H1 (cell line): ENCODE data around the gene LLGL1. TPM values are rescaled to one million over a fixed set of nuclear protein-coding genes. Genes with fewer than 3 reads are reported as not detected.

ENCODE experiments used
- BRCA1 ChIP-seq: IDR thresholded peaks from 2 replicates; pipeline ENCODE4 v1.6.1; 2012; ENCODE audit warnings: low read depth, low read length, improper control_type of control experiment
- GTF2F1 ChIP-seq: IDR thresholded peaks from 2 replicates; pipeline ENCODE4 v1.6.1; 2012; ENCODE audit warnings: low read depth, low read length, improper control_type of control experiment, borderline replicate concordance
- KDM4A ChIP-seq: IDR thresholded peaks from one replicate; pipeline ENCODE4 v1.7.1; 2012; ENCODE audit warnings: low read depth, mild to moderate bottlenecking, moderate library complexity, low read length, inconsistent platforms; ENCODE audit not compliant: severe bottlenecking
- NRF1 ChIP-seq: IDR thresholded peaks from 2 replicates; pipeline ENCODE4 v1.6.1; 2011; ENCODE audit warnings: mild to moderate bottlenecking, low read depth, low read length, improper control_type of control experiment
- RNF2 ChIP-seq: fragments of 200-900, 300-1000 bp; sonication (generic); IDR thresholded peaks from 2 replicates; pipeline ENCODE4 v1.7.1; 2016; ENCODE audit warnings: borderline replicate concordance, low read depth, mild to moderate bottlenecking, antibody characterized with exemption, low read length; ENCODE audit not compliant: poor library complexity, severe bottlenecking; ENCODE audit errors: missing control alignments
- SIRT6 ChIP-seq: IDR thresholded peaks from one replicate; pipeline ENCODE4 v1.7.1; 2012; ENCODE audit warnings: low read length, inconsistent platforms
- YY1 ChIP-seq: IDR thresholded peaks from 2 replicates; pipeline ENCODE4 v1.6.1; 2011; ENCODE audit warnings: low read depth, mild to moderate bottlenecking, low read length
- polyA plus RNA-seq, 7 experiments: library from polyadenylated mRNA; depleted of rRNA in 3 of 7; stranded (reverse) in 5 of 7; unstranded in 2 of 7; fragments of >200 nt in 5 of 7; fragments of 200-250 nt in 2 of 7; gene quantifications; 1 replicate in 5 of 7; 2 replicates in 1 of 7; 4 replicates in 1 of 7; pipeline versions ENCODE4 v1.2.1 to v1.2.3, GENCODE V29; 2011 to 2013; ENCODE audit warnings: missing spikeins in 2 of 7, mixed read lengths in 2 of 7
- total RNA-seq: library from RNA; stranded (reverse); fragmentation: NEBNext Ultra II Directional; extraction: Animal tissue kit (Norgen Biotek cat#: 25700); gene quantifications from 2 replicates; pipeline ENCODE4 v1.2.1, GENCODE V29; 2021
- TF ChIP-seq, protein P1 (sequence below): fragments of 300-600 bp; sonication (generic); IDR thresholded peaks from 2 replicates; pipeline ENCODE4 v1.7.1; 2012; ENCODE audit warnings: low read length, moderate library complexity, mild to moderate bottlenecking, inconsistent platforms; ENCODE audit not compliant: insufficient replicate concordance

Gene LLGL1
- total and polyA plus RNA-seq, 2 of the 8 experiments (the other 6 are each of a cell fraction or from before 2014, with no cell fraction given) = 71.3 to 107 TPM

- TF ChIP-seq, protein P1, sequence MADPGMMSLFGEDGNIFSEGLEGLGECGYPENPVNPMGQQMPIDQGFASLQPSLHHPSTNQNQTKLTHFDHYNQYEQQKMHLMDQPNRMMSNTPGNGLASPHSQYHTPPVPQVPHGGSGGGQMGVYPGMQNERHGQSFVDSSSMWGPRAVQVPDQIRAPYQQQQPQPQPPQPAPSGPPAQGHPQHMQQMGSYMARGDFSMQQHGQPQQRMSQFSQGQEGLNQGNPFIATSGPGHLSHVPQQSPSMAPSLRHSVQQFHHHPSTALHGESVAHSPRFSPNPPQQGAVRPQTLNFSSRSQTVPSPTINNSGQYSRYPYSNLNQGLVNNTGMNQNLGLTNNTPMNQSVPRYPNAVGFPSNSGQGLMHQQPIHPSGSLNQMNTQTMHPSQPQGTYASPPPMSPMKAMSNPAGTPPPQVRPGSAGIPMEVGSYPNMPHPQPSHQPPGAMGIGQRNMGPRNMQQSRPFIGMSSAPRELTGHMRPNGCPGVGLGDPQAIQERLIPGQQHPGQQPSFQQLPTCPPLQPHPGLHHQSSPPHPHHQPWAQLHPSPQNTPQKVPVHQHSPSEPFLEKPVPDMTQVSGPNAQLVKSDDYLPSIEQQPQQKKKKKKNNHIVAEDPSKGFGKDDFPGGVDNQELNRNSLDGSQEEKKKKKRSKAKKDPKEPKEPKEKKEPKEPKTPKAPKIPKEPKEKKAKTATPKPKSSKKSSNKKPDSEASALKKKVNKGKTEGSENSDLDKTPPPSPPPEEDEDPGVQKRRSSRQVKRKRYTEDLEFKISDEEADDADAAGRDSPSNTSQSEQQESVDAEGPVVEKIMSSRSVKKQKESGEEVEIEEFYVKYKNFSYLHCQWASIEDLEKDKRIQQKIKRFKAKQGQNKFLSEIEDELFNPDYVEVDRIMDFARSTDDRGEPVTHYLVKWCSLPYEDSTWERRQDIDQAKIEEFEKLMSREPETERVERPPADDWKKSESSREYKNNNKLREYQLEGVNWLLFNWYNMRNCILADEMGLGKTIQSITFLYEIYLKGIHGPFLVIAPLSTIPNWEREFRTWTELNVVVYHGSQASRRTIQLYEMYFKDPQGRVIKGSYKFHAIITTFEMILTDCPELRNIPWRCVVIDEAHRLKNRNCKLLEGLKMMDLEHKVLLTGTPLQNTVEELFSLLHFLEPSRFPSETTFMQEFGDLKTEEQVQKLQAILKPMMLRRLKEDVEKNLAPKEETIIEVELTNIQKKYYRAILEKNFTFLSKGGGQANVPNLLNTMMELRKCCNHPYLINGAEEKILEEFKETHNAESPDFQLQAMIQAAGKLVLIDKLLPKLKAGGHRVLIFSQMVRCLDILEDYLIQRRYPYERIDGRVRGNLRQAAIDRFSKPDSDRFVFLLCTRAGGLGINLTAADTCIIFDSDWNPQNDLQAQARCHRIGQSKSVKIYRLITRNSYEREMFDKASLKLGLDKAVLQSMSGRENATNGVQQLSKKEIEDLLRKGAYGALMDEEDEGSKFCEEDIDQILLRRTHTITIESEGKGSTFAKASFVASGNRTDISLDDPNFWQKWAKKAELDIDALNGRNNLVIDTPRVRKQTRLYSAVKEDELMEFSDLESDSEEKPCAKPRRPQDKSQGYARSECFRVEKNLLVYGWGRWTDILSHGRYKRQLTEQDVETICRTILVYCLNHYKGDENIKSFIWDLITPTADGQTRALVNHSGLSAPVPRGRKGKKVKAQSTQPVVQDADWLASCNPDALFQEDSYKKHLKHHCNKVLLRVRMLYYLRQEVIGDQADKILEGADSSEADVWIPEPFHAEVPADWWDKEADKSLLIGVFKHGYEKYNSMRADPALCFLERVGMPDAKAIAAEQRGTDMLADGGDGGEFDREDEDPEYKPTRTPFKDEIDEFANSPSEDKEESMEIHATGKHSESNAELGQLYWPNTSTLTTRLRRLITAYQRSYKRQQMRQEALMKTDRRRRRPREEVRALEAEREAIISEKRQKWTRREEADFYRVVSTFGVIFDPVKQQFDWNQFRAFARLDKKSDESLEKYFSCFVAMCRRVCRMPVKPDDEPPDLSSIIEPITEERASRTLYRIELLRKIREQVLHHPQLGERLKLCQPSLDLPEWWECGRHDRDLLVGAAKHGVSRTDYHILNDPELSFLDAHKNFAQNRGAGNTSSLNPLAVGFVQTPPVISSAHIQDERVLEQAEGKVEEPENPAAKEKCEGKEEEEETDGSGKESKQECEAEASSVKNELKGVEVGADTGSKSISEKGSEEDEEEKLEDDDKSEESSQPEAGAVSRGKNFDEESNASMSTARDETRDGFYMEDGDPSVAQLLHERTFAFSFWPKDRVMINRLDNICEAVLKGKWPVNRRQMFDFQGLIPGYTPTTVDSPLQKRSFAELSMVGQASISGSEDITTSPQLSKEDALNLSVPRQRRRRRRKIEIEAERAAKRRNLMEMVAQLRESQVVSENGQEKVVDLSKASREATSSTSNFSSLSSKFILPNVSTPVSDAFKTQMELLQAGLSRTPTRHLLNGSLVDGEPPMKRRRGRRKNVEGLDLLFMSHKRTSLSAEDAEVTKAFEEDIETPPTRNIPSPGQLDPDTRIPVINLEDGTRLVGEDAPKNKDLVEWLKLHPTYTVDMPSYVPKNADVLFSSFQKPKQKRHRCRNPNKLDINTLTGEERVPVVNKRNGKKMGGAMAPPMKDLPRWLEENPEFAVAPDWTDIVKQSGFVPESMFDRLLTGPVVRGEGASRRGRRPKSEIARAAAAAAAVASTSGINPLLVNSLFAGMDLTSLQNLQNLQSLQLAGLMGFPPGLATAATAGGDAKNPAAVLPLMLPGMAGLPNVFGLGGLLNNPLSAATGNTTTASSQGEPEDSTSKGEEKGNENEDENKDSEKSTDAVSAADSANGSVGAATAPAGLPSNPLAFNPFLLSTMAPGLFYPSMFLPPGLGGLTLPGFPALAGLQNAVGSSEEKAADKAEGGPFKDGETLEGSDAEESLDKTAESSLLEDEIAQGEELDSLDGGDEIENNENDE = no peak
- TF ChIP-seq NRF1 (no peak), GTF2F1 (no peak), SIRT6 (no peak), BRCA1 (no peak), RNF2 (no peak), YY1 (no peak), KDM4A (no peak)
Observed at GRCh38 chr17:18250708-18251107, 25.3 kb downstream of the LLGL1 start (continued).
